ENCODE measurements around the gene TK2.
A peak's percentile ranks its signal among the peaks of the same experiment; 100 is the strongest.

TK2 gene

DNA sequence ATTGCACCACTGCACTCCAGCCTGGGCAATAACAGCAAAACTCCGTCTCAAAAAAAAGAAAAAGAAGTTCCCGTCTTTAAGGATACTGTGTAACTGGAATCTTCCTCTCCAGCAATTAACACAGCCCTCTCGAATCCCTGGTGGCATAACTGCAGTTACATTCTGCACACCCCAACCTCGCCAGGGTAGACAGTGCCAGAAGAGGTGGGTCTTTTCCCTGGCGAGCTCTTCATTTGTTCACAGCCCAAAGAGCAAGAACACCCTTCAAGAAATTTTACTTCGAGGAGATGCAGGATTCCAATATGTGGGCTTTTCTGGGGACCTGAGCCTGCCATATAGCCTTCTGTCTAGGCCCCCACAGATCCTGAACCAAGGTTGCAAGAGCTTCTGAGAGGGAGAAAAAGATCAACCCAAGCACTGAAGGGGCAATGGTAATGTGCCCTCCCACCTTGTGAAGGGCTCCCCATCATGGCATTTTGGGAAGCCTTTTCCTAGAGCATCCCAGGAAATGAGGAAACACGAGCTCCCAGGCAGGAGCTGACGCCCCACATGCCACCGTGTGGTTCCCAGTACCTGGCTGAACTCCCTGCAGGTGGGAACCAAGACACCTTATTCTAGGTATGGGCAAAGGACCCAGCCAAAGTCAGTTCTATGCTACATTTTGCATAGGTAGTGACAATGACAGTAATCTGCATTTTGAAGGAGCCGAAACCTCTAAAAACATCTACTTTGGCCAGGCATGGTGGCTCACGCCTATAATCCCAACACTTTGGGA is 26.9 kb downstream of the TK2 start:
- Histone ChIP-seq H3K9me3 (ENCODE audit: insufficient read depth, low read depth, low read length) (no peaks in the 10 kb centered on the region), H3K27ac (ENCODE audit: low read length) (no peak overlapping the region), H3K36me3 (ENCODE audit: insufficient read depth, low read depth, low read length) (no peaks in the 10 kb centered on the region), H3K4me1 (ENCODE audit: insufficient read depth, low read length) (no peaks in the 10 kb centered on the region), H3K27me3 (ENCODE audit: insufficient read depth, low read length) (no peaks in the 10 kb centered on the region), H3K9ac (ENCODE audit: low read depth, low read length) (no peak overlapping the region), H3K4me3 (ENCODE audit: low read length) (no peak overlapping the region)

DNA sequence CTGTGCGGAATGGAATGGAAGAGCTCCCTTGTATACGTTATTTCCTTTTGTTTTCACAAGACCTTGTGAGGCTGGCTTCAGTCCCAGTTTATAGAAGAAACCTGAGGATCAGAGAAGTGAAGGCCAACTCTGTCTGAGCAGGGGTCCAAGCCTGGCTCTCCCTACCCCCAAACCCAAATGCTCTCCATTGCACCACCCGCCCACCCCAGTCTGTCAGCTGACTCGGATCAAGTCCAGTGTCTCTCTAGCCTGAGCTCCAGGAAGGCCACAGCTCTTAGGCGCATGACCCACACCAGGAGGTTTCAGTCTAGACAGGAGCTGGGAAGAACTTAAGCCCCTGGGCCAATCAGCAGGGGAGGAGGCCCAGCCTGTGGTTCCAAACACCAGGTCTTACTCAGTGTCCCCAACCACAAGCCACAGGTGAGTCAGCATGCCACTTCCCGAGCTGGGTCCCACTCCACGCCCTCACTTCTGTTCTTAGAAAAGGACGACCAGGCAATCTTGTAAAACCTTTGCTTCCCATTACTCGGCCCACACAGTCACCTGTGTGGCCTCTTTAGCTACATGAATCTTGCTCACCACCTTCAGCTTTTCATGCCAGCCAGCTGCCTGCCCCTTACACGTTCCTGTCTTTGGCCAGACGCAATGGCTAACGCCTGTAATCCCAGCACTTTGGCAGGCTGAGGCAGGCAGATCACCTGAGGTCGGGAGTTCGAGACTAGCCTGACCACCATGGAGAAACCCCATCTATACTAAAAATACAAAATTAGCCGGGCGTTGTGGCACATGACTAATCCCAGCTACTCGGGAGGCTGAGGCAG is 27.8 kb downstream of the TK2 start:
- no peak overlapping the region for H3K27ac ChIP-seq (ENCODE audit: low read length)
- H3K9ac ChIP-seq (ENCODE audit: low read depth, low read length): no peak overlapping the region
- peaks cover 3% of the 10 kb centered on the region for H3K4me1 ChIP-seq (ENCODE audit: insufficient read depth, low read length)

DNA sequence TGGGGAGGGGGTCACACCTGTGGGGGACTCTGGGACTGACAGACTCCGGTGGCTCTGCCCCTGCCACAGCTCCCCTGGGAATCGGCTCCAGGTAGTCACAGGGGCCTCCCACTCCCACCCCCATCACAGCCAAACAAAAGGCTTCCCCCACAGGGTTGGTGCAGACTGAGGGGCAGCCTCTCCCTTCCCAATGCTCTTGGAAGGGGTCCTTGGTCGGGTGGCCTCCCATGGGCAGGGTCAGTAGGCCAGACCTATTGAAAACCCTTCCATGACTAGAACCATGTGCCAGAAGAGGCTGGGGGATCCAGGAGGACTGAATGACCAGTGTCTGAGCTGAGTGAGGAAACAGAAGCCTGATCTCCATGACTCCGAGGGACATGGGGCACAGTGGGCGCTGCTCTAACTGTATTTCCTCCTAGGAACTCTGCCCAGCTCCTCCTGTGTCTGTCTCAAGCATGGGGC is 28.6 kb downstream of the TK2 start:
- H3K36me3 ChIP-seq (ENCODE audit: insufficient read depth, low read depth, low read length): no peaks in the 10 kb centered on the region
- peaks cover 7% of the 10 kb centered on the region for H3K4me1 ChIP-seq (ENCODE audit: insufficient read depth, low read length)
- no peaks in the 10 kb centered on the region for H3K9me3 ChIP-seq (ENCODE audit: insufficient read depth, low read depth, low read length)
- no peak overlapping the region for H3K4me3 ChIP-seq (ENCODE audit: low read length)
- H3K27me3 ChIP-seq (ENCODE audit: insufficient read depth, low read length): no peaks in the 10 kb centered on the region
- no peak overlapping the region for H3K9ac ChIP-seq (ENCODE audit: low read depth, low read length)
- no peak overlapping the region for H3K27ac ChIP-seq (ENCODE audit: low read length)

More for the DNA sequence above, 27.8 kb downstream of the TK2 start:
- no peaks in the 10 kb centered on the region for H3K9me3 ChIP-seq (ENCODE audit: insufficient read depth, low read depth, low read length)
- no peaks in the 10 kb centered on the region for H3K36me3 ChIP-seq (ENCODE audit: insufficient read depth, low read depth, low read length)
- H3K27me3 ChIP-seq (ENCODE audit: insufficient read depth, low read length): no peaks in the 10 kb centered on the region
- H3K4me3 ChIP-seq (ENCODE audit: low read length): no peak overlapping the region

DNA sequence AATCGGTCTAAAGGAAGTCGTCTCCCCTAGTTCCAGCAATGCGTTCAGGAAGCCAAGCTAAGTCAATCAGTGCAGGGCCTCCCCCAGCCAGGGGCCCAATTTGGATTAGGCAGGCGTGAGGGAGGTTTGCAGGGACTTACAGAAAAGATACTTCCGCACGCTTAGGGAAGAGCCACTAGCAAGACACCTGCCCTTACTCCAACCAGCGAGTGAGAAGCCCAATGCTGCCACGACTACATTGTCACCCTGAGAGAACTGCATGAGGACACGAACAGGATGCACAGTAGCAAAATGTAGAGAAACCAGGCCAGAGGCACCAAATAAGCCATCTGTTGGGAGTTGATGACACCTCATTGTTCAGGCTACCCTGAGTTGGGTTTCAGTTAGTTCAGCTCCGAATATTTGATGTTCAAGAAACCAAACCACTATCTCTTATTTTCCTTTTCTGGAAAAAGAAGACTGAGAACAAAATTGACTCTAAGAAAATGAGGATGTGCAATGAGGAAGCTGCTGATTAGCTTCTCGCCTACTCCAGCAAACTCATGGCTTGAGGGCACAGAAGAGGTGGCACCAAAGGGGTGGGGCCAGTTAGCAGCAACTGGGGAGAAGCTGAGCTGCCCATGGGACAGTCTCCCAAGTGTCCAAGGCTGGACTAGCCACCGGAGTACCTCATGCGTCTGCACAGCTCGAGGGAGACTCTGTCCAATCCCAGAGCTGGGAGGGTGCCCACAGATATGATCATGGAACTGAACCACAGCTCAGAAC is 29.3 kb downstream of the TK2 start:
- H3K4me1 ChIP-seq (ENCODE audit: insufficient read depth, low read length): peaks cover 7% of the 10 kb centered on the region
- H3K9ac ChIP-seq (ENCODE audit: low read depth, low read length): no peak overlapping the region

DNA sequence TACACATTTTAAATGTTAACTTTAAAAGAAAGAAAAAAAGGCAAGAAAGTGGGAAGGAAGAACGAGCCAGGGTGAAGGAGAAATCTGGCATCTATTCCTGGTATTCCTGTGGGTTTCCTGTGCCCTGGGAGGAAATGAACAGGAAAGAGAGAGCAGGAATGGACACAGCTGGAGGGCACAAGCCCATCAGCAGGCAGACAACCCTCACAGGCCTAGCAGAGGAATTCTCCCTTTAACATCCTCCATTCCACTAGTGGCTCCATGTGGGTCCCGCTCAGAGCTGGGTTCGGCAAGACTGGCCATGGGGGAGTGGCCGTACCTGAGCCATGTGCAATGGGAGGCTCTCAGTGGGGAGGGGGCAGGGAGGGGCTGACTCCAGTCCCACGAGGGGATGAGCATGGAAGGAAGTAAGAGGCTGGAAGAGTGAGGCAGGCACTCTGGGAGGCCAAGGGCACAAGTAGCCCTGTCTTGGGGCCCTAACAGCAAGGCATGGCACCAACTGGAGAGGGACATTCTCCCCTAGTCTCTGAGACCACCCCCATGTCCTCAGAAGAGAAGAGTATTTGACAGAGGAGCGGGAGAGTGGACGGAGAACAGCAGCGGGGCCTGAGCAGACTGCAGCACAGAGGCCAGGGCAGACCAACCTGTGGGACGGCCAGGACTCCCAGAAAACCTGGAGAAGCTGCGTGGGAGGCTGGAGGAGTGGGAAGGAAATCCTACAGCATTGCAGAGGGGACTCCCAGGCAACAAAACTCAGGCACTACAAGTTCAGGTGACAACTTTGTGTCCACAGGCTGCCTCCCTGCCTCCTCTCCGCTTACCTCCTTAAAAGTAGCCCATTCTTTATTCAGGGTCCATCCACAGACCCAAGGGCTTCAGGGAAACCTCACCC is 30.2 kb downstream of the TK2 start:
- Histone ChIP-seq H3K27ac (ENCODE audit: low read length) (no peak overlapping the region), H3K4me3 (ENCODE audit: low read length) (no peak overlapping the region), H3K4me1 (ENCODE audit: insufficient read depth, low read length) (peaks cover 7% of the 10 kb centered on the region), H3K27me3 (ENCODE audit: insufficient read depth, low read length) (no peaks in the 10 kb centered on the region), H3K36me3 (ENCODE audit: insufficient read depth, low read depth, low read length) (no peaks in the 10 kb centered on the region), H3K9me3 (ENCODE audit: insufficient read depth, low read depth, low read length) (no peaks in the 10 kb centered on the region), H3K9ac (ENCODE audit: low read depth, low read length) (no peak overlapping the region)

More for the DNA sequence above, 29.3 kb downstream of the TK2 start:
- H3K4me3 ChIP-seq (ENCODE audit: low read length): no peak overlapping the region
- H3K27me3 ChIP-seq (ENCODE audit: insufficient read depth, low read length): no peaks in the 10 kb centered on the region
- no peaks in the 10 kb centered on the region for H3K9me3 ChIP-seq (ENCODE audit: insufficient read depth, low read depth, low read length)
- no peaks in the 10 kb centered on the region for H3K36me3 ChIP-seq (ENCODE audit: insufficient read depth, low read depth, low read length)
- H3K27ac ChIP-seq (ENCODE audit: low read length): no peak overlapping the region

DNA sequence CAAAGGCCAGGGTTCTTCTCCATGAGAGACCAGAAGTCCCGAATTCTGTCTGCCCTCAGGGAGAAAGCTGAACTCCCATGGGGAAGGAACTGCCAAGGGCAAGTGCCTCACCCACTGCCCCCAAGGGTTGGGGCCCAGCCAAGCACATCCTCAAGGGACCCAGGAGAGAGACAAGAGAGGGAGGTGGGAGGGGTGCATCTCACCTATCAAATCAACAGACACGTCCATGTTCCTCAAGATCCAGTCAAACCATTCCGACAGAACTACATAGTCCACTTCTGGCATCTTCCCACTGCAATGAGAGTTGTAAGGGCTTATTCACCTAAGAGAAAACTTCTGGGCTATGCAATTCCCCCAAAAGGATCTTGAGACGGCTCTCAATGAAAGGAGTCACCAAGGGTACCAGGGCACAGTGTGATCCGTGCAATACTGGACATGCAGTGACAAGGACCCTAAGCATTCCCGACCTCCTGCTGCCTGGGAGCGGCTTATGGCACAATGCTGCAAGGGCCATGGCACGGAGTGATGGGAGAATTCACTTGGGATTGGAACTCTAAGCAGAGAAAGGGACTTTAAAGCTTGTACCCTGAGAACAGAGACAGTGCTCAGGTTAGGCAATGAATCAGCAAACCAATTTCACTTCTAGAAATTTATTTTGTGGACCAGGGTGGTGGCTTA is 32.2 kb downstream of the TK2 start:
- Histone ChIP-seq H3K4me3 (ENCODE audit: low read length) (no peak overlapping the region), H3K9ac (ENCODE audit: low read depth, low read length) (0 out of 2 replicates have a peak overlapping the region, but pooled peaks have one; percentile 11), H3K9me3 (ENCODE audit: insufficient read depth, low read depth, low read length) (no peaks in the 10 kb centered on the region), H3K36me3 (ENCODE audit: insufficient read depth, low read depth, low read length) (no peaks in the 10 kb centered on the region), H3K27ac (ENCODE audit: low read length) (no peak overlapping the region), H3K4me1 (ENCODE audit: insufficient read depth, low read length) (peaks cover 14% of the 10 kb centered on the region), H3K27me3 (ENCODE audit: insufficient read depth, low read length) (no peaks in the 10 kb centered on the region)

DNA sequence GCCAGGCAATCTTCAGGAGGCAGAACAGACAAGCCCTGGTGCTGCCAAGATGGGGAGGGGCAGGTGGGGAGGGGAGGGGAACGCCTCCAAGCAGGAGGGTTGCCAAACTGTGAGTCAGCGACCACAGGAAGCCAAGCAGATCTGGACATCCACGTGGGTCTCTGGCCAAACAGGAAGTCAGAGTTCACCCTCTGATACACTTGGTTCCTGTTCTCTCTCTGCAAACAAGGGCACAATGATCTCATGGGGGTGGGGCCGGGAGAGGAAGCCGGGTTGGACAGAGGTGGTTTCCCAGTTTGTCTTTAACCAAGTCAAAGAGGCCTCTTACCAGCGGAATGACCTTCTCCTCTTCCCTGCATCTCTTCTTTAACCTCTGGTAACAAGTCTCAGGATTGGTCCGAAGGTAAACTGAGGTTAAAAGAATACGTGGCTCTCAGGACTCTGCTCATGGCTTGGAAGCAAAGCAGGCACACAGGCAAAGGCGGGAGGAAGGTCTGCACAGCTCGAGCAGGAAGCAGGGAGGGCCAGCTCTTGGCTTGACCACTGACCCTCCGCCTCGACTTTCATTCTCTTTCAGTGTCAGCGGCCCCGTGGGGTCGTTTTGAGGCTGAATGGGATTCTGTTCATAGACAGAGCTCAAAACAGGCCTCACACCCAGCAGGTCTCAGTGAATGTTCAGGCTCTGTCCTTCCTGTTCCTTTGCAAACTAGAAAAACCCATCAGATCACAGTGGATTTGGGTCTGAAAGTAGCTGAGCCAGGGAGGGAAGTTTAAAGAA is 32.9 kb downstream of the TK2 start:
- no peaks in the 10 kb centered on the region for H3K9me3 ChIP-seq (ENCODE audit: insufficient read depth, low read depth, low read length)
- H3K36me3 ChIP-seq (ENCODE audit: insufficient read depth, low read depth, low read length): no peaks in the 10 kb centered on the region
- H3K27me3 ChIP-seq (ENCODE audit: insufficient read depth, low read length): no peaks in the 10 kb centered on the region
- H3K27ac ChIP-seq (ENCODE audit: low read length): no peak overlapping the region
- no peak overlapping the region for H3K4me3 ChIP-seq (ENCODE audit: low read length)
- H3K4me1 ChIP-seq (ENCODE audit: insufficient read depth, low read length): peaks cover 20% of the 10 kb centered on the region
- 0 out of 2 replicates have a peak overlapping the region, but pooled peaks have one; percentile 11 for H3K9ac ChIP-seq (ENCODE audit: low read depth, low read length)

DNA sequence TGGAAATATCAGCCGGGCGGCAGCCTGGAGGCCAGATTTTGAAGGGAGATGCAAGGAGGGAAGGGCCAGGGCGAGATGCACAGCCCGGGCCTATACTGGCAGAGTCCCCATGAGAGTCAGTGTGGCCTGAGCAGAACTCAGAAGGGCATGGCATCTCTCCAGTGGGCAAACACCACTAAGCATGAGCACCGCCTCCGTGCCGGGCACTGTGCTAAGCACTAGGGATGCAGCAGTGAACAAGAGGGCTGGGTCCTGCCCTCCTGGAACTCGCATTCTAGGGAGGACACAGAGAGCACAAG is 33.5 kb downstream of the TK2 start:
- Histone ChIP-seq H3K4me3 (ENCODE audit: low read length) (no peak overlapping the region), H3K9me3 (ENCODE audit: insufficient read depth, low read depth, low read length) (no peaks in the 10 kb centered on the region), H3K27ac (ENCODE audit: low read length) (no peak overlapping the region), H3K9ac (ENCODE audit: low read depth, low read length) (no peak overlapping the region), H3K4me1 (ENCODE audit: insufficient read depth, low read length) (peaks cover 20% of the 10 kb centered on the region), H3K27me3 (ENCODE audit: insufficient read depth, low read length) (no peaks in the 10 kb centered on the region), H3K36me3 (ENCODE audit: insufficient read depth, low read depth, low read length) (no peaks in the 10 kb centered on the region)

DNA sequence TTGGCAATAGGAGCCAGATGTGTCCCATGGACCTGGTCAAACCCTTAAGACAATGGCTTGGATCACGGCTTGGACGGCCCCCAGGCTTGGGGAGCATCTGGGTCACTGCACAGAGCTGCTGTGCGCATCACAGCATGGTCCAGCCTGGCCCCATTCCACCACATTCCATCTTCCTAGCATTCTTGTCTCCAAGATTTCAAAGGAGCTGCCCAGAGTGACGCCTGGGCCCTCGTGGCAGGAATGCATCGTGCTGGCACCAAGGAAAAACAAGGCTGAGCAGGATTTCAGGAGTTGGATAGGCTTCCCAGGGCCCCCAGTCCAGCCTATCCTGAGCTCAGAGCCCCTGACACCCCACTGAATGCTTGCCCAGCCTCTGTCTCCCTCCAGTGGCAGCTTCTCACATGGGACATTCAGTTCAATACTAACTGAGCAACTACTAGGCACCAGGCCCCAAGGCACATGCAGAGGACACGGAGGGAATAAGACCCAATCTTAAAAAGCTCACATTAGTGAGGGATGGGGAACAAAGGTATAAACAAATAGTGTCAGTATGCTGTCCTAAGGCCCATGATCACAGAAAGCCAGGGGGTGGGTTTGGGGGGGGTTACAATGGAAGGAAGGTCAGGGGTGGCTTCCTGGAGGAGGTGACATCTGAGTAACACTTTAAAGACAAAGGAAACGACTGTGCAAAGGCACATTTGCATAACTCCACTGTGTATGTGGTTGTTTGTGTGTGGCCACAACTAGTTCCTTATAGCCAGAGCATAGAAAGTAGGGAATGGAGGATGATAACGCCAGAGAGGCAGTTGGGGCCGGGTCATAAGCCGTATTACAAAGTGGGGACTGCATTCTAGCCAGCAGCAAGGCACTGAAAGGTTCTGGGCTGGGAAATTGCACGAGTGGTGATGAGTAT is 34.1 kb downstream of the TK2 start:
- Histone ChIP-seq H3K27ac (ENCODE audit: low read length) (no peak overlapping the region), H3K36me3 (ENCODE audit: insufficient read depth, low read depth, low read length) (no peaks in the 10 kb centered on the region), H3K27me3 (ENCODE audit: insufficient read depth, low read length) (no peaks in the 10 kb centered on the region), H3K9ac (ENCODE audit: low read depth, low read length) (no peak overlapping the region), H3K9me3 (ENCODE audit: insufficient read depth, low read depth, low read length) (no peaks in the 10 kb centered on the region), H3K4me3 (ENCODE audit: low read length) (no peak overlapping the region), H3K4me1 (ENCODE audit: insufficient read depth, low read length) (peaks cover 25% of the 10 kb centered on the region)

All from iPS-20b (cell line).